Stimulated activated naive CD8-positive, alpha-beta T cell treated with anti-CD3 and anti-CD28 coated beads, Interleukin-15, Interleukin-2, amounts not matched to agents 100 U/mL and 50 U/mL, for 24 hours (primary cell): ENCODE results near the gene NAA10.

Source experiments
- ATAC-seq: fragments of 150-1000 bp; cut with Tn5 transposase; one replicate; pipeline ENCODE4 v1.10.0; 2021
- DNase-seq: peaks from one replicate; pipeline ENCODE4 v3.0.0; 2021

NAA10 gene

GRCh38 chrX:153934762-153935325, at the start of gene NAA10:
TSS of gene NAA10 (minus strand) at chrX:153935037. CDS start at chrX:153934904, 133 bp downstream.
- peak; percentile 91 for ATAC-seq
- DNase-seq = peak; percentile 74

GRCh38 chrX:153983321-153983801, 48.5 kb upstream of the NAA10 start:
- ATAC-seq = peak; percentile 26
- peak; percentile 41 for DNase-seq

- DNase-seq = peak; percentile 67
- ATAC-seq = peak; percentile 26
Measured at GRCh38 chrX:153981771-153982533, 47.1 kb upstream of the NAA10 start.

- ATAC-seq (no peak), DNase-seq (peak; percentile 17)
Measured at GRCh38 chrX:153981231-153981630, 46.4 kb upstream of the NAA10 start.

GRCh38 chrX:153980394-153980793, 45.6 kb upstream of the NAA10 start:
- ATAC-seq = peak; percentile 22

GRCh38 chrX:153974726-153975286, 40.0 kb upstream of the NAA10 start:
- DNase-seq = no peak
- no peak for ATAC-seq

More at GRCh38 chrX:153980394-153980793, 45.6 kb upstream of the NAA10 start:
- DNase-seq = peak; percentile 22

- DNase-seq (peak; percentile 17), ATAC-seq (no peak)
Measured at GRCh38 chrX:153974003-153974725, 39.3 kb upstream of the NAA10 start.

GRCh38 chrX:153973127-153974002, 38.5 kb upstream of the NAA10 start:
- ATAC-seq (no peak), DNase-seq (peak; percentile 16)

GRCh38 chrX:153972368-153973126, 37.7 kb upstream of the NAA10 start, which contains the start of gene TMEM187:
TSS of gene TMEM187 (plus strand) at chrX:153972754. CDS start at chrX:153982063, 9,309 bp downstream.
- DNase-seq = peak; percentile 87
- peak; percentile 58 for ATAC-seq

GRCh38 chrX:153971450-153972367, 36.9 kb upstream of the NAA10 start, which contains the start of gene HCFC1:
TSS of gene HCFC1 (minus strand) at chrX:153971818. CDS start at chrX:153970840, 978 bp downstream.
- ATAC-seq = peak; percentile 38
- DNase-seq = peak; percentile 87

- ATAC-seq (peak; percentile 32), DNase-seq (peak; percentile 87)
Measured at GRCh38 chrX:153971124-153971449, 36.2 kb upstream of the NAA10 start.

GRCh38 chrX:153970357-153971123, 35.7 kb upstream of the NAA10 start:
- peak; percentile 40 for DNase-seq
- no peak for ATAC-seq

GRCh38 chrX:153969904-153970356, 35.1 kb upstream of the NAA10 start:
- no peak for DNase-seq
- no peak for ATAC-seq

- ATAC-seq (no peak), DNase-seq (peak; percentile 10)
Measured at GRCh38 chrX:153969125-153969903, 34.5 kb upstream of the NAA10 start.

GRCh38 chrX:153968754-153969124, 33.9 kb upstream of the NAA10 start:
- ATAC-seq (no peak), DNase-seq (peak; percentile 45)

GRCh38 chrX:153968255-153968654, 33.4 kb upstream of the NAA10 start:
- no peak for ATAC-seq
- DNase-seq = no peak

- ATAC-seq = no peak
- DNase-seq = peak; percentile 26
Measured at GRCh38 chrX:153967536-153968224, 32.8 kb upstream of the NAA10 start.
